HepG2 (cell line): ENCODE results near the gene SEPHS2. TPM values are rescaled to one million over a fixed set of nuclear protein-coding genes. Genes with fewer than 3 reads are reported as not detected.

Experiments
- ATAC-seq: fragments of 200-7000 bp; cut with Tn5 transposase; 3 replicates; pipeline ENCODE4 v1.9.1; 2020; ENCODE audit warnings: mild to moderate bottlenecking, moderate library complexity
- BruUV-seq: library from RNA; stranded (reverse); fragments of 400-500 nt; replicated peaks from 2 replicates; lab custom pipeline; 2021; lab: Mats Ljungman, UMichigan
- CTCF ChIA-PET: fragments of 300-600 bp; formaldehyde crosslinking; extraction: SDS; loops from one replicate; lab custom pipeline; 2021; ENCODE audit warnings: low total read pairs, inconsistent platforms, low intra/inter-chr PET ratio; lab: Yijun Ruan, JAX
- POLR2A ChIA-PET: fragments of 350-600 bp; sonication (Branson Sonifier 250); formaldehyde crosslinking; loops from one replicate; lab custom pipeline; 2020; ENCODE audit warnings: antibody characterized with exemption, inconsistent platforms; lab: Yijun Ruan, JAX
- DNase-seq: peaks from one replicate; pipeline ENCODE4 v3.0.0-alpha.2; 2015; ENCODE audit warnings: low spot score
- FAIRE-seq: peaks from 3 replicates; lab custom pipeline; 2011; peaks lifted over from hg19 to GRCh38; lab: Jason Lieb, UNC
- H2AFZ ChIP-seq: one replicate; pipeline ENCODE4 v1.6.1; 2011; ENCODE audit warnings: low read length, inconsistent platforms
- H3K27ac ChIP-seq: fragments of 300-600 bp; 3 replicates; pipeline ENCODE4 v1.8.0; 2011; ENCODE audit warnings: mixed run types, mild to moderate bottlenecking, mixed read lengths, low read length, inconsistent platforms; ENCODE audit not compliant: insufficient read depth; ENCODE audit errors: extremely low read length
- H3K27me3 ChIP-seq, 2 experiments: fragments of 200-600 bp in 1 of 2; 2 replicates in 1 of 2; 3 replicates in 1 of 2; pipeline versions ENCODE4 v1.6.0 to v1.8.0; 2011; ENCODE audit warnings: low read length in 2 of 2, mild to moderate bottlenecking in 2 of 2, moderate library complexity in 2 of 2, inconsistent platforms in 1 of 2; ENCODE audit not compliant: insufficient read depth in 2 of 2, control insufficient read depth in 1 of 2
- H3K36me3 ChIP-seq, 2 experiments: fragments of 200-600 bp in 1 of 2; replicated peaks in 1 of 2; 2 replicates in 1 of 2; 3 replicates in 1 of 2; pipeline versions ENCODE4 v1.5.1 to v1.8.0; 2011; ENCODE audit warnings: low read length in 2 of 2, inconsistent platforms in 1 of 2; ENCODE audit not compliant: insufficient read depth in 2 of 2, control insufficient read depth in 1 of 2
- H3K4me1 ChIP-seq: 2 replicates; pipeline ENCODE4 v1.5.1; 2012; ENCODE audit warnings: low read length, inconsistent platforms; ENCODE audit not compliant: insufficient read depth
- H3K4me2 ChIP-seq: 2 replicates; pipeline ENCODE4 v1.6.0; 2011; ENCODE audit warnings: low read depth, low read length, inconsistent platforms
- H3K4me3 ChIP-seq, 3 experiments: fragments of 200-600 bp in 1 of 3; sonication (generic), shearing (Covaris generic) in 1 of 3; replicated peaks in 1 of 3; 2 replicates each; pipeline ENCODE4 v1.5.1; 2011 to 2016; ENCODE audit warnings: low read length in 3 of 3, inconsistent platforms in 2 of 3, low read depth in 2 of 3, mild to moderate bottlenecking in 2 of 3, control low read depth in 1 of 3, mixed read lengths in 1 of 3; ENCODE audit not compliant: insufficient read depth in 1 of 3
- H3K79me2 ChIP-seq: one replicate; pipeline ENCODE4 v1.6.1; 2011; ENCODE audit warnings: low read length, inconsistent platforms; ENCODE audit not compliant: insufficient read depth
- H3K9ac ChIP-seq: 2 replicates; pipeline ENCODE4 v1.6.0; 2011; ENCODE audit warnings: mild to moderate bottlenecking, low read depth, low read length, inconsistent platforms; ENCODE audit not compliant: insufficient read depth
- H3K9me3 ChIP-seq: 2 replicates; pipeline ENCODE4 v1.5.1; 2012; ENCODE audit warnings: mild to moderate bottlenecking, low read length
- H4K20me1 ChIP-seq: 2 replicates; pipeline ENCODE4 v1.6.0; 2011; ENCODE audit warnings: inconsistent platforms, mild to moderate bottlenecking, low read length, moderate library complexity; ENCODE audit not compliant: insufficient read depth
- ATF5 ChIP-seq: sonication (generic); formaldehyde crosslinking; IDR thresholded peaks from 2 replicates; pipeline ENCODE4 v1.4.0; 2020; ENCODE audit warnings: mild to moderate bottlenecking, low read depth, missing genetic modification reagents
- HNRNPK ChIP-seq: fragments of 200-400 bp; formaldehyde crosslinking; IDR thresholded peaks from 2 replicates; pipeline ENCODE4 v1.6.1; 2018; ENCODE audit warnings: low read length, low read depth, moderate library complexity, mild to moderate bottlenecking; ENCODE audit not compliant: poor library complexity, severe bottlenecking
- PCBP2 ChIP-seq: fragments of 200-400 bp; formaldehyde crosslinking; optimal IDR thresholded peaks from 2 replicates; pipeline ENCODE3; 2018; ENCODE audit warnings: low read length, low read depth; ENCODE audit not compliant: poor library complexity, severe bottlenecking
- TOPORS ChIP-seq: sonication (generic); formaldehyde crosslinking; IDR thresholded peaks from 2 replicates; pipeline ENCODE4 v1.8.0; 2023; ENCODE audit warnings: mild to moderate bottlenecking, missing genetic modification reagents
- ZNF318 ChIP-seq: sonication (generic); formaldehyde crosslinking; IDR thresholded peaks from 2 replicates; pipeline ENCODE4 v1.4.0; 2020; ENCODE audit warnings: mild to moderate bottlenecking, missing genetic modification reagents
- ZNF580 ChIP-seq: IDR thresholded peaks from 2 replicates; pipeline ENCODE4 v1.6.1; 2016; ENCODE audit warnings: low read depth, borderline replicate concordance
- in situ Hi-C: cut with HindIII; loops from 2 replicates; pipeline ENCODE4 v1.10.0; 2017; ENCODE audit warnings: low pct_unique_long_range_greater_than_20kb; ENCODE audit not compliant: extremely low pct_ligation_motif_present
- intact Hi-C: fragments of 100-400 bp; cut with micrococcal nuclease; formaldehyde crosslinking; loops from one replicate; pipeline ENCODE4 v1.10.0; 2022; ENCODE audit not compliant: unreplicated experiment
- polyA plus RNA-seq, 8 experiments: library from polyadenylated mRNA; depleted of rRNA in 3 of 8; stranded (reverse) in 7 of 8; unstranded in 1 of 8; fragments of >200 nt; fragmentation: Illumina TruSeq in 4 of 8; extraction: Trizol in 4 of 8; gene quantifications; 2 replicates each; pipeline versions ENCODE4 v1.2.1 to v1.2.3, GENCODE V29; 2011 to 2016; ENCODE audit warnings: low read depth in 4 of 8, missing spikeins in 1 of 8, mixed read lengths in 1 of 8; ENCODE audit not compliant: insufficient read depth in 1 of 8
- total RNA-seq, 5 experiments: library from RNA; depleted of rRNA; stranded (reverse); fragments of >200 nt; fragmentation: Illumina TruSeq; extraction: Trizol; gene quantifications; 2 replicates each; pipeline ENCODE4 v1.2.3, GENCODE V29; 2016; ENCODE audit warnings: low read depth in 1 of 5

The SEPHS2 gene
- total and polyA plus RNA-seq, 2 of the 13 experiments (the other 11 are each of a cell fraction or from before 2014, with no cell fraction given): 20.7 to 127 TPM

- no peak for ATAC-seq
- H3K4me2 ChIP-seq: no peak overlapping the region
Observed at GRCh38 chr16:30484887-30485286, 39.2 kb upstream of the SEPHS2 start.

More at GRCh38 chr16:30484887-30485286, 39.2 kb upstream of the SEPHS2 start:
- Histone ChIP-seq H3K27me3 (0 out of 5 replicates have a peak, but pooled peaks cover 0 to 4% of the 10 kb centered on the region in 2 experiments), H3K27ac (no peak overlapping the region), H3K36me3 (no peaks in the 10 kb centered on the region), H3K79me2 (no peaks in the 10 kb centered on the region), H3K4me3 (no peak overlapping the region), H2AFZ (no peak overlapping the region), H3K9me3 (no peaks in the 10 kb centered on the region), H3K4me1 (peaks cover 42% of the 10 kb centered on the region), H4K20me1 (no peaks in the 10 kb centered on the region), H3K9ac (no peak overlapping the region)
- in situ Hi-C loops: no loop called here
- no peak for TF ChIP-seq ZNF318 (CRISPR knock-in tag)
- TF ChIP-seq ATF5: no peak
- peak; percentile 60 for TF ChIP-seq HNRNPK
- no peak for TF ChIP-seq ZNF580 (CRISPR knock-in tag)
- no peak for TF ChIP-seq TOPORS
- peak; percentile 61 for TF ChIP-seq PCBP2
- ChIA-PET CTCF (no interaction called here), POLR2A (no interaction called here)
- no peak for DNase-seq
- no peak for FAIRE-seq
- intact Hi-C loops: no loop called here
- BruUV-seq: no TSS peak
